CD4-positive, alpha-beta T cell treated with Interleukin-21 for 1 hour (primary cell): Measurements from ENCODE around the gene LAPTM4A.
"Not testable (repeated sequence)": the region's sequence is repeated elsewhere in the genome, so short reads cannot be mapped to it uniquely, and the experiment has no call there.

Experiments
- DNase-seq: peaks from one replicate; pipeline ENCODE4 v3.0.0-alpha.2; 2020

Gene LAPTM4A

DNA sequence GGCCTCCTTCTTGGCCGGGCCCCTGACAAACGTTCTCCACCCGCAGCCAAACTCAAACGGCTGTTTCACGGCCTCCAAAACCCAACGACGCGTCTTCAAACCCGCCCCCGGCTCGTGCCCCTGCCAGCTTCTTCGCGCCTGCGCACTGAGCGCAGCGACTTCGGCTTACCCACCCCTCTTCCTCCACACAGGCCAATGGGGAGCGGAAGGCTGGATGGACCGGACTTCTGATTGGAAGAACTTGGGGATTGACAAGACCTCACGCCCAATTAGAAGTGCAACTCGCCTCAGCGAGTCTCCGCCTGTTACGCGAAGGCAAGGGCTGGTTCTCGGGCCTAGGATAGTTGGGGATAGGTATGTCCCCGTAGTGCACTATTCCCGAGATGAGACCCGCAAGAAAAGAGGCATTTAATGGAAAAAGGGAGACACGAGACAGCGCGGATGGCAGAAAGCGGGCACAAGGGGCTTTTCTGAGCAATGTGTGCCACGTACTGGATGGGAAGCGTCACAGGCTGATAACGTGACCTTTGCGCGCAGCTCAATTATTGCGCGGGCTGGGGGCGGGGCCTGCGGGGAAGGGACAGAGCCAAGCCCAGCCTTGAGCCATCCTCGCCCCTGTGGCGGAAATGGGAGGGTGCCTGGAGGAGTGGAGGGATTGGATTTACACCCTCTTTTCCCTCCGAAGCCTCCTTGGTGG, at the start of gene LAPTM4A:
Gene LAPTM4A, minus strand, starts transcription at position 97 of the 697 bp plus-strand sequence. CDS start 108 bp downstream, outside the sequence.
- DNase-seq = peak; percentile 99

DNA sequence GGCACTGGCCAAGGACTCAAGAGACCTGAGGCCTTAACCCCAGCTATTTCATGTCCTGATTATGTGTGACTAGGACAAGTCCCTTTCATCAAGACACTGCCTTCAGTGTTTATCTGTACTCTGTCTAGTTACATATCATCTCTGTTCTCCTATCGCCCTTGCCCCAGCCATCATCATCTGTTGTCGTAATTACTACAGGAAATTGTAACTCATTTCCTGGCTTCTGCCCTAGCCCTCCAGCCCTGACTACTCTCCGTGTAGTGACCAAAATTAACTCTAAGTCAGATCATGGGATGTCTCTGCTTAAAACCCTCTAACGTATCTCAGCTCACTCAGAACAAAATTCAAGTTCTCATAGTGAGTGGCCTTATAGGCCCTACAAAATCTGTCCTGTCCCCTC, 49.3 kb upstream of the LAPTM4A start:
- DNase-seq = no peak

DNA sequence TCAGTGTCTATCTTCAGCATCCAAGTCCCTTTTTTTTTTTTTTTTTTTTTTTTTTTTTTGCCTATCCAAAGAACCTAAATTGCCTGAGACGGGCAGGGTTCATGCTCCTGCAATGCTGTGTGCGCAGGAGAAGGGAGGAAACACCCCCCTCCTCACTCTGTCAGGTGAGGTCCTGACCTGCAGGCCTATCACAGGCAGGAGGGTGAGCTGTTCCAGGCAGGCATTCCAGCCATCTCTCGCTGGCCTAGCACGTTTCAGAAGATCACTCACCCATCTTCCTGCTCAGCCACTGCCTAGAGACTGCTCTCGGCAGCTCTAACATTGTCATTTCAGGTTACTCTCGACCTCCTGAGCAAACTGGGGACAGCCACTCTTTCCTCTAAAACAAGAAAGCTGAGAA, 48.4 kb upstream of the LAPTM4A start:
- DNase-seq = no peak

DNA sequence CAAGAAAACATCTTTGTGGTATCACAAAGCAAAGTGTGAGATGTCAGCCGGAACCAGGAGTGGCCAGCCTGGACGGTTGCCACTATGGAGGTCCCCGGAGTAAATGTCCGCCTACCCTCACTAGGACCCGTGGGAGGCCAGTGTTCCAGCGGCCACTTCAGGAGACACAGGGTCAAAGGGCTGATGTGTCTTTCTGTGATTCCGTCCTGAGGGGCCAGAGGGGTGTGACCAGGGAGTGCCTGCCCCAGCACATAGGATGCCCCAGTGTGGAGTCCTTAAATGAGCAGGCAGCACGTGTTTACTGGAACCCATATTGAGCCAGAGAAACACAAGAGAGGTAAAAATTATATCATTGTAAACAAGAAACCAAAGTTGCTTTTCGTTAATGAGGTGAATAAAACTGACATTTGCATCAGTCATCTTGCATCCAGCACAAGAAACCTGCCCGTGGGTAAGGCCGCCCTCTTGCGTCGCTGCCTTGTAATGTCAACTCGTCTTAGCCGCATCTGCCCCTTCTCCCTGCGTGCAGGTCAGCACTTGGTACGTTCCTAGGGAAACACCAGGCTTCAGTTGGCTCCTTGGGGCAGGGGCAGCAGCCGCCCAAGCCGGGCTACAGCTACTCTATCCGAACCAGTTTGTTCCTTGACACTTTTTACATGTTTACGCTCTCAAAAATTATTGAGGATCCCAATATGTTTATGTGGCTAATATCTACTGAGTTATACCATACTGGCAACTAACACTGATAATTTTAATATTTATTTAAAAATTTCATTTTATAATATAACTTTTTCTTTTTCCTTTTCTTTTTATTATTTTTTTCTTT, 46.7 kb upstream of the LAPTM4A start:
- DNase-seq = peak; percentile 71

- no peak for DNase-seq
These were observed 44.0 kb upstream of the LAPTM4A start for GRCh38 chr2:20095469-20095868.

- DNase-seq = no peak
These were observed 43.5 kb upstream of the LAPTM4A start for GRCh38 chr2:20094955-20095354.

- no peak for DNase-seq
These were observed 42.8 kb upstream of the LAPTM4A start for GRCh38 chr2:20094142-20094755.

DNA sequence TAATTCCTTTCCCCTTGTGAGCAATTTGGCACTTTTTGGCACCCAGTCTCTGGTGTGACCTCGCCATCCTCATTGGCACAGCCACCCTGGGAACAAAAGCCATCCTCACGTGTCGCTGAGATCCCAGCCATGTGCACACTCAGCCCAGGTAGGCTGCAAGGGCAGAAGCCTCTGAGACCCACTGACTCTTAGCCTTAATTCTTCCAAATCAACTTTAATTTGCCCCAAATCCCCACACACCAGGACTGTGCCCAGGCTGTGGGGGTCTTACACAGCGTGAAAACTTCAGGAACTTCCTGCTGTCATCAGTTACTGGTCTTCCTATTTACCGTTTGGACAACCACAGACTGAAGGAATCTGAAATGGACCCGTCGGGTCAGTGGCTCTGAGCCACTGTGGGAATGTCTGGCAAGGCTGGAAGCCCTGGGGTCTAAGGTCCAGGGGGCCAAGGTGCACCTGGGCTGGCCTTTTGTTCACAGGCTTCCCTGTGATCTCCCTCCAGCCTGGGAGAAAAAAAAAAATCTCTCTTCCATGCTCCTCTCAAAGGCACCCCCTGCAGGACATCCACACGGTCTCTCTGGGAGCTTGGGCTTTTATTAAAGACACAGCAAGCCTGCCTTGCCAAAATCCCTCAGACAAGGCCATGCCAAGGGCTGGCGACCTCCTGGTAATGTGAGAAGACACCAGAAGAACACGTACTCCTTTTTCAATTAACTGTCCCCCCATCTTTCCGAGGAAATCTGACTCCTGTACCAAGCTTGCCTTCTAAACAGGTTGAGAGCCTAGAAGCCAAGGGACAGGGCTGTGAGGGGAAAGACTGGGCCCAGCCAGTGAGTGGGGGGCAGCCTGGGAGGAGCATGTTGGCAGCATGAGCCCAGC, 42.1 kb upstream of the LAPTM4A start:
- DNase-seq = no peak

- DNase-seq = no peak
These were observed 41.4 kb upstream of the LAPTM4A start for GRCh38 chr2:20092901-20093235.

DNA sequence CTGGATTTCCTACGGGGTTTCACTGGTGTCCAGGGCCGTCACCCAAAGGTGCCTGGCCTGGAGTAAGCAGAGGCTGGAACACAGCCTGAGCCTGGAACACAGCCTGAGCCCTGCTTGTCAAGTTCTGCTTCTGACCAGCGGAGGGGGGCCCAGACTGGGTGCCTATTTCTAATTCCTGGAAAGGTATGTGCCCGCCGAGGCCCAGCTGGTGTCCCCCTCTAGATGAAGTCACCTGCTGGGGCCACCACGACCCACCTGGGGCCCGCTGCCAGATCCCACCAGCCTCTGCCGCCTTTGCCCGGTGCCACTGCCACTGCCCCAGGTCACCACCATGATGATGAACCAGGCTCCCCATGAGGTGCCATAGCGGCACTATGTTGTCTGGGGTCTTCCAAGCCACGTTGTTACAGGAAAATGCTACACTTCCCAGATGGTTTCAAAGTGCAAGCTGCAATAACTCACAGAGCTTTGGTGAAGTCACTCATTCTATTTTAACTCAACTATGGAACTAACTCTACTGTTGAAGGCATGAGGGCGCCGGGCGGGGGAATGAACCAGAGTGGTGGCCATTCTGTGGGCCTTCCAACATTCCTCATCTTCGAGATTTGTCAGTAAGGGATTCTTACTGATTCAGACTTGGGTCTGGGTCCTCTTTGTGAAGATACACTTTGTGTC, 40.9 kb upstream of the LAPTM4A start:
- DNase-seq = no peak

GRCh38 chr2:20091305-20091991, 40.0 kb upstream of the LAPTM4A start:
- no peak for DNase-seq

- no peak for DNase-seq
These were observed 38.5 kb upstream of the LAPTM4A start for GRCh38 chr2:20089715-20090464.

GRCh38 chr2:20085909-20086308, 34.5 kb upstream of the LAPTM4A start:
- not testable (repeated sequence) for DNase-seq

- DNase-seq = not testable (repeated sequence)
These were observed 31.4 kb upstream of the LAPTM4A start for GRCh38 chr2:20082812-20083211.

- no peak for DNase-seq
These were observed 30.4 kb upstream of the LAPTM4A start for GRCh38 chr2:20081841-20082240.

DNA sequence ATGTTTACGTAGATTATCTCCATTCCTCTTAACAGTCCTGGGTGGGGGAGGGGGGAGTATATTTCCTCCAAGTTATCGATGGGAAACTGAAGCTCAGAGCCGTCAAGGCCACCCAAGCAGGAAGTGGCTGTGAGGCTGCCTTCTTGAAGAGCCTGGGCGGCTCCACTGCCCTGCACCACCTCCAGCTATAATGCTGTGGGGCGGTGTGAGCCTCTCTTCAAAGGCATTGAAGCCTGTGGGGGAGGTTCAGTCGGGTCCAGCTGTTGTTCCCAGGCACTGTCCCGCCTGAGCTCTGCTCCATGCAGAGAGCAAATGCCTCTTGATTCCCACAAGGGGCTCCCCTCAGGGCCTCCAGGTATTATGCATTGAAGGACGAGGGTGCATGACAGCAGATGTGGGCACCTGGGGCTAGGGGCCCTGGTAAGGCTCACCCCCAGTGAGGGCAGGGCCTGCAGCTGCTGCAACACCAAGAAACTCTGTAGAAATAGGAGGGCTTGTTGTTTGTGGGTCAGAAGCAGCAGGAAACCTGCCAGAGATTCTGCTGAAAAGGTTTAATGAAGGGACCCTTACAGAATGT, 29.5 kb upstream of the LAPTM4A start:
- no peak for DNase-seq

GRCh38 chr2:20080428-20080827, 29.0 kb upstream of the LAPTM4A start:
- DNase-seq = no peak

DNA sequence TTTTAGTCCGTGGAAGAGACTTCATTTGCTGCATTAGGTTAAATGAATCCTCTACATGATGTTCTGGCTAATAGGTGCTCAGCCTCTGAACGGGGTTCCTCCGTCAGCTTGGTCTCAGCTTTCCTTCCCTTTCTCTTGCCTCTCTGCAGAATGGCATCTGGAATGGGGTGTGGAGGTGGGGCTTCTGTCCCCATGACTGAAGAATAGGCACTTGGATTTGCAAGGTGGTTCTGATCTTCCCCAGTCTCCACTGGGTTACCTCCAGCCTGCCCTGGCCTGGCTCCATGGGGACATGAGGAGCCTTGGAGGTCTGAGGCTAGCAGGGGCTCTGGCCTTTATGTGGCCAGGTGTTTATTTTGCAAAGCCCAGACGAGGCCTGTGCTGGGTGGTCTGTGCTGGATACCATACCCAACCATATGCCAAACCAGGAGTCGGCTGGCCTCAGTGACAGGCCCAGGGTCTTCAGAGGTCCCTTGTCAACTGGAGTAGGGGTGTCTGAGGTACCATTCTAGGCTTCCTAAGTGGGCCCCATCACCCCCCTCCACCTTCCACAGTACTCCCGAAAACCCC, 28.2 kb upstream of the LAPTM4A start:
- DNase-seq = no peak

DNA sequence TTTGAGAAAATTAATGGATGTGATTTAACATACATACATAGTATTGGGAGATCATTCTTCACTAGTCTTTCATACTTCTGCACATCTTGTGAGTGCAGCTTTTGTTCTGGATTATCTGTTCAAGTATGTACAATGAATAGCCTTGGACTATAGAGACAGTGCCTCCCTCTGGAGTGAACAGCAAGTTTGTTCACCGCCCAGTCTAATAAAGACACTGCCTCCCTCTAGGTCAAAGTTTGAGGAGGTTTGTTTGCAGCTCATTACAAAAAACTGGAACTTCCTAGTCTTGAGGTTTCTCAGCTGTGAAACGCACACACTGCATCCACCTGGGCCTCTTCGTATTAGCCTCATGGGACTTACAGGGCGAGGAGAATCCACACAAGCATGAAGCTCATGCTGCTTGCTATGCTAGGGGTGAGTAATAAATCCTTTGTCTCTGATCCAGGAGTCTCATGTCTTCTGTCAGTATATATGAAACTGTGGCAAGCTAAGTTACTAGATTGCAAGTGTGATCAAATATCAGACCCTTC, 26.0 kb upstream of the LAPTM4A start:
- DNase-seq = no peak

DNA sequence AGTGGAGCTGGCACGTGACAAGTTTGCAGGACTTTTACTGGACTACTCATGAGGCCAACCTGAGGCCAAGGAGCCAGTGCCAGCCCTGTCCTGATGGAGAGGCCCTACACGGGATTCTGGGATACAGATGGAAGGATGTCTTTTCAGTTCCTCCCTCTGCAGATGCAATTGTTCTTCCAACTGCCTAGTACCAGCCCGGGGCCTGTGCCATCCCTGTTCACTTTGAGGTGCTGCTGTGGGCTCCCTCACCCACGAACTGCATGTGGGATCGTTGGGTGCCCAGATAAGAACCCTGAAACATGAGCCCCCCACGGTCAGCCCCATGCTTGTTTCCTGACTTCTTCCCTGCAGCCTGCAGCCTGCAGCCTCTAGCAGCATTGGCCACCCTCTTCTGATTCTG, 25.3 kb upstream of the LAPTM4A start:
- DNase-seq = no peak
